ENCODE measurements around the gene DOK1.

GRCh38 chr2:74548285-74548899 is 6.1 kb upstream of the DOK1 start:
- no peak for TF ChIP-seq EZH2 (IDR thresholded peaks at IDR 0.05; ENCODE audit: borderline replicate concordance, low read length)
- TF ChIP-seq CTCF (IDR thresholded peaks at IDR 0.05; ENCODE audit: low read length) = no peak

All from OCI-LY1 (cell line).